Activated naive CD4-positive, alpha-beta T cell treated with Interleukin-2 at 50 U/mL for 16 hours (primary cell): ENCODE data around the gene HACD2.
"Not testable (repeated sequence)": the region's sequence is repeated elsewhere in the genome, so short reads cannot be mapped to it uniquely, and the experiment has no call there.

Experiments
- DNase-seq: peaks from one replicate; pipeline ENCODE4 v3.0.0-alpha.2; 2020

The HACD2 gene

DNA sequence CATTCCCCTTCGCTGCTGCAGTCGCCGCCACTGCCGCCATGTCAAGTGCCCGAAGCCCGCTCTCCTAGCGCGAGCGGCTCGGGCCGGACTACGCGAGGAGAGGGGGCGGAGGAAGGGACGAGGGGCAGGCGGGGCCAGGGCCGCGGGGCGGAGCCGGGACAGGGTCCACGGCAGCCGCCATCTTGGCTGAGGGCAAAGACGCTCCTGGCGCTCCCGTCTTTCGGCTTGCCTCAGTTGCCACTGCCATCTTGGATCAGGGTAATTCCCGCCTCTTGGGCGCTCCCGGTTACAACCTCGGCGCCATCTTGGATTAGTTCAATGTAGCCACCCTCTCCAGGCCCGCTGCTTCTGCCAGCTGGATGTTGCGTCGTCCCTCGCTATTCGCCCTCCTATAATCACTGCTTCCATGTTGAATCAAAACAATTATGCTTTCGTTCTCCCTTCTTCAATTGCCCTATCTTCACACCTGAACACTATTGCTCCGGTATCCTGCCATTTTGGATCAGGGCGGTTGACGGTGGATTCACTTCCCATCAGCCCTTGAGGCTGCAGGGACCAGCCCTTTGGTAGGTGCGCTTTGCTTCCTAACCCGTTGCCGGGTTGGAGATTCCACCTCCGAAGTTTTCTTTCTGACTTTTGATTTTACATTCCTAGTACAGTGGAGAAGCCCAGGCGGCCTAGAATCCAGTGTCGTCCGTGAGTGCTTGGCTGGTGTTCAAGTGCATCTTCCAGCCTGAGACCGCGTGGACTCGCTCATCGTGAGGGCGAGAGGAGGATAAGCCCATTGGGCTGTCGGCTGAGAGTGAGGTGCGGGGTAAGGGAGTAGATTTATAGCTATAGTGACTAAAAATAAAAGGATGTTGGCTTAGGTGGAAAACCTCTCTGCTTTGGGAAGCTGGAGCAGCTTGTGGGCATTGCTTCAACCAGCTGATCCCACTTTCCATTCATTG, at the start of gene HACD2:
HACD2 (minus strand) TSS at position 66 of the 950 bp plus-strand sequence; CDS start at position 40, 26 bp downstream.
- peak; percentile 95 for DNase-seq

DNA sequence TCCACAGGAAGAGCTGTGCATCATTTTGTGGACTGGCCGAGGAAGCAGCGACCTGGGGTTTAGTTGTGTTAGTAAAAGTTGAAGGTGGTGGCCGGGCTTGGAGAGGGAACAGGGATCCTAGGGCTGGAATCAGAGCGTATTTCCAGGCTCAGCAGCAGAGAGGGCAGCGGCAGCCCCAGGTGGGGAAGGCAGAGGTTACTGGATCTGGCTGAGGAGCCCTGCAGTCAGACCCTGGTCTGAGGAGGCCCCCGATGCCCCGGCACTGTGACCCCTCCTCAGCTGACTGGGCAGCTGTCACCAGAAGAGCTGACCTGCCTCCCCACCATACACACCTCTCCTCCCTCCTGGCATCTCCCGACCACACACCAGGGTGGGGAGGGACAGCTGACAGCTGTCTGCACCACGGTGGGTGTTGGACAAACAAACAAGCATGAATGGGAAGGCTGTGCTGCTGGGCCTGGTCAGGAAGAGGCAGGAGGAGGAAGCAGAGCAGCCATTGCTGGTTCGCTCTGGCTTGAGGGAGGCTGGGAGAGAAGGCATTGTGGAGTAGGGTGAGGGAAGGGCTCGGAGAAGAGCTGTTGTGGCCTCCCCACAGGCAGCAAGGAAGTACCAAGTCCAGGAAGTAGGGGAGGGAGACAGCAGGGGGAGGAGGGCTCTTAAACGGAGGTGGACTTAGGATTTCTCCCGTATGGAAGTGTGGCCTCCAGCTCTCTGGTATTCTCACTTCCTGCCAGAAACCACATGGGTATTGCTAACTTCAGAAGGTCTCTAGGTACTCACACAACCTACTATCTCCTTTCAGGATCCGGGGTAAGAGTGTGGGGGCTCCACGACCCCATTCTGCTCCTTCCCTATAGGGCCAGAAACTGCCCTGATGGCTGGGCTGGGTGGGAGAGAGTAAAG, 49.5 kb upstream of the HACD2 start:
- DNase-seq = no peak

GRCh38 chr3:123633530-123633929, 48.7 kb upstream of the HACD2 start:
- no peak for DNase-seq

DNA sequence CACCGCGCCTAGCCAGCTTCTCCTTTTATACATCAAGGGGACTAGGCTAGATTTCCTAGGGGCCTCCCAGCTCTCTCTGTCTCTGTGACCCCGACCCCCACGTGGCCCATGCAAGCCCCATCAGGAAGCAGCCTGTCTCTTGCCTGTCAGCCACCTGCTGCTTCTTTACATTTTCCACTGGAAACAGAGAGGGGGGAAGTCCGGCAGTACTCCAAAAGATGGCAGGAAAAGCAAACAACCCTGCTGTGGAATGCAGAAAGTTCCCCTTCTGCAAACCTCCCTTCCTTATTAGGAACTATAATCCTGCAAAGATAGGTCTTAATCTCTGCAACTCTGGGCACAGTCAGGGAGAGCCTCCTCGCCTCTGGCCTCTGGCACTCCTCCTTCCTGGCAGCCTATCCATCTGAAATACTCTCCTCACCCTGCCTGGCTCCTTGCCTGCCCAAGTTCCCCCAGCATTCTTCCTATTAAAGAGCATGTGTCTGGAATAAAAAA, 47.4 kb upstream of the HACD2 start:
- no peak for DNase-seq

GRCh38 chr3:123629747-123630047, 44.8 kb upstream of the HACD2 start:
- no peak for DNase-seq

GRCh38 chr3:123628996-123629746, 44.3 kb upstream of the HACD2 start:
- DNase-seq = no peak

- no peak for DNase-seq
Measured at GRCh38 chr3:123627673-123628670, 43.1 kb upstream of the HACD2 start.

DNA sequence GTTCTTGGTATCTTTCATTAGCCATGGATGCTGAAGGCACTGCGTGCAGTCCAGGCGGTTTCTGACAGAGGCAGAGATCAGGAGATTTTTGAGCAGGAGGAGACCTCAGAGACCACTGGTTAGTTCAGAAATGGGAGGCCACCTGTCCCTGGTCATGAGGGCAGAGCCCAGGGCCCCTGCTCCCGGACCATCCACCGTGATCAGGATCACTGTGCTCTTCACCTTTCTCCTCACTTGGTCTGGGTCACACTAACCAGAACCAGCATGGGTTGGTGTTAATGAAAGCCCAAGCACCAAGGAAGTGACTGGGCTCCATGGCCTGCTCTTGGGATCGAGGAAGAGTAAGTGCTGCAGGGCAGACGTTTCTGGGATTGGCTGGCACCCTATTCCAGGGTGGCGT, 42.0 kb upstream of the HACD2 start:
- DNase-seq = no peak

DNA sequence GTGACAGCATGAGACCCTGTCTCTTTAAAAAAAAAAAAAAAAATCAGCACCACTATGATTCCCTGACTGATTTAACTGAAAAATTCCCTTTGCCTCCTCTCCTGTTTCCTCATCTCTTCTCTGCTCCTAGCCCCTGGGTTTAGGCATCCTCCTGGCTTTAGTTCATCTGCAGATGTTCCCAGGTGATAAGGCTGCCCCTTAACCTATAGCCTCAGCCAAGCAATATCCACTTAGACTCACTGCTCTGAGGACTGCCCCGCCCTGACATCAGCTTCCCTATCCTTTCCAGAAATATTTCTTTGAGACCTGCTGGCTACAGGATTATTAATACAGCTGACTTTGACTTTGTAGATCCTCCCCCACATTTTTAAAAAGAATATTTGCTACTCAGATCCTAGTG, 39.4 kb upstream of the HACD2 start:
- no peak for DNase-seq

- DNase-seq = no peak
Measured at GRCh38 chr3:123623346-123623880, 38.6 kb upstream of the HACD2 start.

- no peak for DNase-seq
Measured at GRCh38 chr3:123622766-123623165, 37.9 kb upstream of the HACD2 start.

DNA sequence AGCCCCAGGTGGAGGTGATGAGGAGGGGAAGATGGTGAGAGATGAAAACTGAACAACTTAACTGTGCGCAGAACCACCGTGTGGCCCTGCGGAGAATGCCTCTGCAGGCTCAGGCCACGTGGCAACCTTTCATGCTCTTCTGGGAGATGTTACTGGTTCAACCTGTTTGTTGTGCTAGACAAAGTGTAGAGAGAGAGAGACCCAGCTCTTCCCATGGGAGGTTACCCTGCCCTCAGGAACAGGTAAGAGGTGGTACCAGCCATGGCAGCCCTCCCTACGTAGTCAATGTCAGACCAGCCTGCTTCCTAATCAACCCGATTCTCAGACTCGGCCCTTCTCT, 37.0 kb upstream of the HACD2 start:
- DNase-seq = no peak

- DNase-seq = no peak
Measured at GRCh38 chr3:123621186-123621849, 36.5 kb upstream of the HACD2 start.

- no peak for DNase-seq
Measured at GRCh38 chr3:123620343-123620742, 35.5 kb upstream of the HACD2 start.

DNA sequence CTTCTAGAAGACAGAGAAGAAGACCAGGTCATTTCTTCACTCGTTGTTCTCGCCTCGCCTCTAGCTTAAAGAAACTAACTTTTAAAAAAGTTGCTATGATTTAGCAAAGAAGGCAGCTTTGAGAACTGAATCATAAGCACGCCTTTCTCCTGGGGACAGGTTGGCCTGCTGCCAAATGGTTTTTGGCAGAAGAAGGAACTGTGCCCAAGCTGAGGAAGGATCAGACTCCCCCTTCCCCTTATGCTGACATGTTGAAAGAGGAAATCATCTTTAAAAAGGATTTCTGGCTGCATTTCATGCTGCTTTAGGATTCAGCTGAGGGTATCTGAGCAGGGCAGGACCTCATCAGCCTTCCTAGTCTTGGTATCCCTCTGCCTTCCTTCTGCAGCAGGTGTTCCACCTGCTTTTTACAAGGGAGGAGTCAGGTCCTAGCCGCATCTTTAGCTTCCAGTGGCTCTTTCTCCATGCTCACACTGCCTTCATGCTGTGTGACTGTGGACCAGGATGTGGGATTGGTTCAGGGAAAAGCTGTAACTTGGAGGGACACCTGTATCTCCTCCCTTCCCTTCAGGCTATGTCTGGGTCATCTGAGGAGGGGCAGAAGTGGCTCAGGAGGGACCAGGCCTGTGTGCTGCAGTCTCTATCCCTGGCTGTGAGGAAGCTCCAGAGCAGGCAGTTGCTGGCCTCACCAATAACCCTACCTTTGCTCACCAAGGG, 34.1 kb upstream of the HACD2 start:
- no peak for DNase-seq

- no peak for DNase-seq
Measured at GRCh38 chr3:123618076-123618708, 33.3 kb upstream of the HACD2 start.

- no peak for DNase-seq
Measured at GRCh38 chr3:123616593-123616992, 31.7 kb upstream of the HACD2 start.

DNA sequence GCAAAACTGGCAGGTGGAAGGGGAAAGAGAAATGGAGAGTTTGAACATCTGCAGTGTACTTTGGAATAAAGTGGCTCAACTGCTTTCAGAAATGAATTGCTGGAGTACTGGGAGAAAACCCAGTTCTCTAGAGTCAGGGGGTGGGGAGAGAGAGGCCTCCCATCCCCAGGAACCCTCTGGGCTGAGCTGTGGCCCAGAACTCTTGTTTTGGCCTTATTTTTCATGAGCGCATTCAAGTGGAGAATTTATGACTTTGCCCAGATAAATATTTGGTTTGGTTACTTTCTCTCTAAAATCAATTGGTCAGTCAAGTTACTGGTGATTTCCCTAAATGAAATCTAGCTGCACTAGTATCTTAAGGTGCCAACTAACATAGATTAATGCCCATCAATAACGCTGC, 28.7 kb upstream of the HACD2 start:
- DNase-seq = no peak

- DNase-seq = not testable (repeated sequence)
Measured at GRCh38 chr3:123611674-123612073, 26.8 kb upstream of the HACD2 start.

- no peak for DNase-seq
Measured at GRCh38 chr3:123611082-123611481, 26.2 kb upstream of the HACD2 start.
